Stimulated activated naive CD8-positive, alpha-beta T cell treated with anti-CD3 and anti-CD28 coated beads, Interleukin-15, Interleukin-2, amounts not matched to agents 100 ng/mL and 50 ng/mL, for 24 hours (primary cell): Measurements from ENCODE around the gene GATAD2B.

ENCODE experiments used
- H3K27ac Mint-ChIP-seq: one replicate; pipeline ENCODE4 v1.8.0; 2021; ENCODE audit warnings: mild to moderate bottlenecking, mixed read lengths
- H3K27me3 Mint-ChIP-seq: one replicate; pipeline ENCODE4 v1.8.0; 2021; ENCODE audit warnings: mixed read lengths
- H3K36me3 Mint-ChIP-seq: one replicate; pipeline ENCODE4 v1.8.0; 2021; ENCODE audit warnings: low read depth, mixed read lengths
- H3K4me1 Mint-ChIP-seq: one replicate; pipeline ENCODE4 v1.8.0; 2021; ENCODE audit warnings: low read depth, mixed read lengths
- H3K4me3 Mint-ChIP-seq: one replicate; pipeline ENCODE4 v1.8.0; 2021; ENCODE audit warnings: mild to moderate bottlenecking, mixed read lengths
- H3K9me3 Mint-ChIP-seq: one replicate; pipeline ENCODE4 v1.8.0; 2021; ENCODE audit warnings: mixed read lengths

Gene GATAD2B

DNA sequence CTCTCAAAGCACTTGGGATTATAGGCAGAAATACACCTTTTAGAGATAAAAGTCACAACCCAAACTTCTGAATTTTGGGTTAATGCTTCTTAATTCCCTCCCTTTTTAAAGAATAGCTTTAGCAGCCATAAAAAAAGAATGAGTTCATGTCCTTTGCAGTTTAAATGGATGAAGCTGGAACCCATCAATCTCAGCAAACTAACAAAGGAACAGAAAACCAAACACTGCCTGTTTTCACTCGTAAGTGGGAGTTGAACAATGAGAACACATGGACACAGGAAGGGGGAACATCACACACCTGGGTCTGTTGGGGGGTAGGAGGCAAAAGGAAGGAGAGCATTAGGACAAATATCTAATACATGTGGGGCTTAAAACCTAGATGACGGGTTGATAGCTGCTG is 91.7 kb downstream of the GATAD2B start:
- H3K36me3 Mint-ChIP-seq, result peaks cover 26% of the 10 kb centered on the region
- H3K27ac Mint-ChIP-seq, result no peak overlapping the region
- H3K4me3 Mint-ChIP-seq, result no peak overlapping the region
- no peaks in the 10 kb centered on the region for H3K27me3 Mint-ChIP-seq
- no peaks in the 10 kb centered on the region for H3K4me1 Mint-ChIP-seq
- H3K9me3 Mint-ChIP-seq, result no peaks in the 10 kb centered on the region

DNA sequence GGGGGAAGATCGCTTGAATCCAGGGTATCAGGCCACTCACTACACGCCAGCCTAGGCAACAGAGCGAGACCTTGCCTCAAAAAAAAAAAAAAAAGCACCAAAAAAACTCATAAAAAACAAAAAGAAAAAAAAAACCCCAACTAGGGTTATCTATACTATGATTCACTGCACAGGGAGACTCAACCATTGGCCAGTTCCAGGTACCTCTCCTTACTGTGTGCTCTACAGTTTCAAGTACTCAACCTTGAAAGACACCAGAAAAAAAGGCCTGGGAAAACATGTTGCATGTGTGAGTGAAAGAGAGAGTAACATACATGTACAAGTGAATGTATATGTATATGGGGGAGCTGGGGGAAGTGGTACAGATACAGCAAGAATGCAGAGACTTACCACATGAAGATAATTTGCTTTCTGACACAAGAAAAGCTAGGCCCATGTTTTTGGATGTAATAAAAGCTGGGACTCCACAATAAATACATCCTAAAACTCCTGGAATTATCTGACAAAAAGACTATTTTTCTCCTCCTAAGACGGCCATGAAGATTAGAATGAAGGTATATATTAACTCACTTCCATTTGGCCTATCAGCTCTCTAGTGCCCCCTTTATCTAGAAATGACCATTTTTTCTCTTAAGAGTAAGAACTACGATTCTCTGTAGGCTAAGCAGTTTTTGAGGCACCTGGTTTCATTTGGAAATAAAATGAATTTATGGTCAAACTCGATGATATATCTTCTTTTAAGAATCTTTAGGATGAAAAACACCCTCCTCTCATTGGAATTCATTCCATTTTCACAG is 95.4 kb downstream of the GATAD2B start:
- Mint-ChIP-seq H3K4me1 (peaks cover 3% of the 10 kb centered on the region), H3K36me3 (peaks cover 32% of the 10 kb centered on the region), H3K4me3 (no peak overlapping the region), H3K9me3 (no peaks in the 10 kb centered on the region), H3K27me3 (no peaks in the 10 kb centered on the region), H3K27ac (no peak overlapping the region)

- no peak overlapping the region for H3K27ac Mint-ChIP-seq
- no peak overlapping the region for H3K4me3 Mint-ChIP-seq
- peaks cover 3% of the 10 kb centered on the region for H3K4me1 Mint-ChIP-seq
- H3K36me3 Mint-ChIP-seq, result peaks cover 51% of the 10 kb centered on the region
- no peaks in the 10 kb centered on the region for H3K27me3 Mint-ChIP-seq
- H3K9me3 Mint-ChIP-seq, result no peaks in the 10 kb centered on the region
Measured at GRCh38 chr1:153818876-153819275, 103.9 kb downstream of the GATAD2B start.

DNA sequence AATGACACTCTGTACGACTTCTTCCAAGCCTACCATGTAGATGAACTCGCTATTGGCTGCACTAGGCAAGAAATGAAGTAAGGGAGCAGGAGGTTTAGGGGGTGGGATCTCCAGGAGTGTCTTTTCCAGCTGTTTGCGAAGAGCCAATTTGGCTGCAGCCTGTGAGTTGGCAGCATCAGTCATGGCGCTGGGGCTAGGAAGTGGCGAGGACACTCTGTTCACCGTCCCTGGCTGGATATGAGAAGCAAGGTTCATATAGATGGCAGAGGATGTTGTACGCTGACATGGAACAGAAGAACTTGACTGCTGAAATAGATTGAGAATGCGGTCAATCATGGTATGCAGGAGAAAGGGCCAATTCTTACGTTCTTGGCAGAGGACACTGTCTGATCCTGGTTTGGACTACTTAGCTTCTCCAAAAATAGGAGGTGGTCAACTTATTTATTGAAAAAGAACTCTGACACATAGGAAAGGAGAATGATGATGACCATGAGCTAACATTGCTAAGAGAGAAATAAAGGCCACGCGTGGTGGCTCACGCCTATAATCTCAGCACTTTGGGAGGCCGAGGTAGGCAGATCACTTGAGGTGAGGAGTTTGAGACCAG is 106.4 kb downstream of the GATAD2B start:
- H3K9me3 Mint-ChIP-seq, result no peaks in the 10 kb centered on the region
- no peak overlapping the region for H3K4me3 Mint-ChIP-seq
- H3K27ac Mint-ChIP-seq, result no peak overlapping the region
- peaks cover 66% of the 10 kb centered on the region for H3K36me3 Mint-ChIP-seq
- H3K27me3 Mint-ChIP-seq, result no peaks in the 10 kb centered on the region
- H3K4me1 Mint-ChIP-seq, result no peaks in the 10 kb centered on the region

DNA sequence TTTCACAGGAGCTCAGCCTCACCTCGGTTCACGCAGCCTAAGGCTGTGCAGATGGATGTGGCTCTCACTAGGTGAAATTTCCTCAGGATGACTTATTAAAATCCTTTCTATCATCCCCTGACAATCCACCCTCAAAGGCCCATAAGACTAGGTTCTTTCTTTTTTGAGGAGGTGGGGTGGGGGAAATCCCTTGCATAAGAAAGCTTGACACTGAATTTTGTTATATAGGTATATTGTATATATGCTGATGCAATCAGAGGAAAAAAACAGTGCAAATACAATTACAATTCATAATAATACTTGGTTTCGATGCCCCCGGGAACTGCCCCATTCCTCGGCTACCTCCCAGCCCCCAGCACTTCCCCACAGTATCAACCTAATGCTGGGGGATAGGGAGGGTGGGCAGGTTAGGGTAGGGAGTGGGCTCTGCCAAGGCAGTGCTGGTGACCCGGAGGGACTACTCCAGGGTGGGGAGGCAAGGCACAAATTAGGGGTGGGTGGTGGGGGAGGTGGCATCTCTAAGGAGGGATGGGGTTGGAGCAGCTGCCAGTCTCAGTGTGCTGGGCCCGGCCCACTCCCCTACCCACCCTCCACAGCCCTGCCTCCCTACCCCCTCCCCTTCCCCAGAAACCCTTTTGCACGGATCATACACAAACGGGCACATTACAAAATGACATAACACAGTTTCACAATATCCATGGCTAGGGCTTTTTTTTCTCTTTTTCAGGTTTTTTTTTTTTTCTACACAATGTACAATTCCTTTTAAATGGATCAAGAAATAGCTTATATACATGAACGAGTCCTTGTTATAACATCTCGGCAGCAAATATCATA is 116.7 kb downstream of the GATAD2B start:
- H3K27ac Mint-ChIP-seq, result peak overlapping the region; percentile 83
- no peaks in the 10 kb centered on the region for H3K27me3 Mint-ChIP-seq
- H3K4me1 Mint-ChIP-seq, result peaks cover 37% of the 10 kb centered on the region
- peaks cover 39% of the 10 kb centered on the region for H3K36me3 Mint-ChIP-seq
- no peaks in the 10 kb centered on the region for H3K9me3 Mint-ChIP-seq
- H3K4me3 Mint-ChIP-seq, result peak overlapping the region; percentile 31

- peak overlapping the region; percentile 31 for H3K4me3 Mint-ChIP-seq
- H3K27ac Mint-ChIP-seq, result peak overlapping the region; percentile 83
- H3K9me3 Mint-ChIP-seq, result no peaks in the 10 kb centered on the region
- H3K36me3 Mint-ChIP-seq, result peaks cover 37% of the 10 kb centered on the region
- H3K4me1 Mint-ChIP-seq, result peaks cover 37% of the 10 kb centered on the region
- no peaks in the 10 kb centered on the region for H3K27me3 Mint-ChIP-seq
Measured at GRCh38 chr1:153805042-153805745, 117.6 kb downstream of the GATAD2B start.

DNA sequence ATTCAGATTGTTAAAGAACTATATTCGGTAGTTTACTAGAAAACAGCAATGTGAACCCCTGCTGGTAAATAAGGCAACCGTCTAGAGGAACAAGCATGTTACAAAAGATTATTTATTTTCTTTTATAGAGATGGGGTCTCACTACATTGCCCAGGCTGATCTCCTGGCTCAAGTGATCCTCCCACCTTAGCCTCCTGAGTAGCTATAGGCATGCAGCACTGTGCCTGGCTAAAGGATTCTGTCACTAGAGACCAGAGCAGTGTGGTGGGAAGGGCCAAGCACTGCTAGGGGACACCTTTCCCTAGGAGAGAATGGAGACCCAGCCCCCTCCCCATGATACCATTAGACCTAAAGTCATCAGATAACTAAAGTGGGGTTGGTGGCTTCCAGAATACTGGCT is 118.7 kb downstream of the GATAD2B start:
- H3K36me3 Mint-ChIP-seq, result peaks cover 27% of the 10 kb centered on the region
- H3K4me3 Mint-ChIP-seq, result no peak overlapping the region
- peaks cover 37% of the 10 kb centered on the region for H3K4me1 Mint-ChIP-seq
- H3K9me3 Mint-ChIP-seq, result no peaks in the 10 kb centered on the region
- peak overlapping the region; percentile 83 for H3K27ac Mint-ChIP-seq
- no peaks in the 10 kb centered on the region for H3K27me3 Mint-ChIP-seq

- H3K27me3 Mint-ChIP-seq, result no peaks in the 10 kb centered on the region
- H3K36me3 Mint-ChIP-seq, result peaks cover 21% of the 10 kb centered on the region
- H3K27ac Mint-ChIP-seq, result peak overlapping the region; percentile 28
- H3K4me3 Mint-ChIP-seq, result no peak overlapping the region
- peaks cover 37% of the 10 kb centered on the region for H3K4me1 Mint-ChIP-seq
- H3K9me3 Mint-ChIP-seq, result no peaks in the 10 kb centered on the region
Measured at GRCh38 chr1:153803470-153804056, 119.2 kb downstream of the GATAD2B start.

DNA sequence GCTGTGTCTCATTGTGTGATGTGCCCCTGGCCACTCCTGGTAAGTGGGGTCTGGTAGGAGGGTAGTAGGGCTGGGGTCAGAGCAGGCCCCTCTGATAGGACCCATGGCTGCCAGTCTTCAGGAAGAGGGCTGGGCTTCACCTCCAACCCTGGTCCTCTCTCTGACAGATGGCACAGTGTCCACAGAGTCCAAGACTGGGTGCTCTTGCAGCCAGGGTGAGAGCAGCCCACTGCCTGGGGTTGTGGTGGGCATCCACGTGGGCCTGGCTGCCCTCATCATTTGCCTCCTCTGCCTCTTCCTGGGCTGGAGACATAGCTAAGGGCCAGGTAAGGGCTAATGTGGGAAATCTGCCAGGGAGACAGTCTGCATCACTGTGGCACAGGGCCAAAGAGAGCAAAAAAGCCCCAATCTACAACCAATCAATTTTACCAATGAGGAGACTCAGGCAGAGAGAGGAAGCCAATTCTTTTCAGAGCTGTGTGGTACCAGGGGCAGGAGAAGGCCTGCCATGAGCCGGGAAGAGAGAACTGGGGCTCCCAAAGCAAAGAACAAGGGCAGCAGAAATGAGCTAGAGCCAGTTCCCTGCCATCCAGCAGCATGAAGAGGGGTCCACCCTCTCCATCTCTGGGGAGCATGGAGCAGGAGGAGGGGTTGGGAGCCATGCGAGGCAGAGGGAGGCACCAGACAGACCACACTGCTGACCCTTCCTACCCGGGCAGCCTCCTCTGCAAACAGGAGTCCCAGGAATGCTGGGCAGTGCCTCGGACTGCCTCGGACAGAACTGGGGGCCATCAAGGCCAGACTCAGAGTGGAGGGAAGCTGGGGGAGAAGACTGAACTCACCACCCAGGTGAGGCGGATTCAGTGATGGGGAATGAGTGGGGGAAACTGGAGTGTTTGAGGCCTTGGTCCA is 120.7 kb downstream of the GATAD2B start:
- Mint-ChIP-seq H3K9me3 (no peaks in the 10 kb centered on the region), H3K27ac (no peak overlapping the region), H3K4me3 (no peak overlapping the region), H3K4me1 (peaks cover 40% of the 10 kb centered on the region), H3K36me3 (peaks cover 12% of the 10 kb centered on the region), H3K27me3 (no peaks in the 10 kb centered on the region)

- peaks cover 36% of the 10 kb centered on the region for H3K4me1 Mint-ChIP-seq
- no peaks in the 10 kb centered on the region for H3K9me3 Mint-ChIP-seq
- H3K27ac Mint-ChIP-seq, result no peak overlapping the region
- H3K4me3 Mint-ChIP-seq, result no peak overlapping the region
- H3K36me3 Mint-ChIP-seq, result peaks cover 8% of the 10 kb centered on the region
- H3K27me3 Mint-ChIP-seq, result no peaks in the 10 kb centered on the region
Measured at GRCh38 chr1:153801028-153801625, 121.6 kb downstream of the GATAD2B start.

- H3K36me3 Mint-ChIP-seq, result peaks cover 8% of the 10 kb centered on the region
- H3K27me3 Mint-ChIP-seq, result no peaks in the 10 kb centered on the region
- no peak overlapping the region for H3K27ac Mint-ChIP-seq
- H3K4me3 Mint-ChIP-seq, result no peak overlapping the region
- H3K4me1 Mint-ChIP-seq, result peaks cover 30% of the 10 kb centered on the region
- no peaks in the 10 kb centered on the region for H3K9me3 Mint-ChIP-seq
Measured at GRCh38 chr1:153800516-153800915, 122.3 kb downstream of the GATAD2B start.

DNA sequence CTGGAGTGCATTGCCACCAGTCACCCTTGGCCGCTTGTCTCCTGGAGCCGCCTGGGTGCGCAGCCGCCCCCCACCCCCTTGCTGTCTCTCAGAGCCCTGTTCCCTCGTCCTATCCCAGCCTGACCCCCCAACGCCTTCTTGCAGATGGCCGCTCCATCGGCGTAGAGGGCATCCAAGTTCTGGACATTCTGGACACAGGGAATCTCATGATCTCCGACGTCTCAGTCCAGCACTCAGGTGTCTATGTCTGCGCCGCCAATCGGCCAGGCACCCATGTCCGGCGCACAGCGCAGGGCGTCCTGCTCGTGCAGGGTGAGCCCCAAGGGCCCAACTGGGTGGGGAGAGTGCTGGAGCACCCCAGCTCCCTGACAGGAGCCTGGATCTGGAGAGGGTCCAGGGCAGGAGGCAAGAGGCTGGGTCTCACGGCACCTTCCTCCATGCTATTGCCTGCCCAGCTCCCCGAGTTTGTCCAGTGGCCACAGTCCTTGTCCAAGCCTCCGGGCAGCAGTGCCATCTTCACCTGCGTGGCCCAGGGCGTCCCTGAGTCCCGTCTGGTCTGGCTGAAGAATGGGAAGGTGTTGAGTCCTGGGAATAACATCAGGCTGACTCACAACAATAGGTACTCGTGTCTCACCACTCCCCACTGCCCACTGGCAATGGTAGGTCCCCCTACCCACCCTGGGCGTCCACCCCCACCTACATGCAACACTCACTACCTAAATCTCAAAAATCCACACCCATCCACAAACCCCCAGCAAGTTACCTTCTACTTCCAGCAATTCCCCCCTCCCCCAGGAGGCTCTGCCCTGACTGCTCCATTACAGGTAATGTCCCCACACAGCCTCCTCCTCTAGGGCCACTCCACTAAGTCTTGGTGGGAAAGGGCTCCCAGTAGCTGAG is 123.0 kb downstream of the GATAD2B start:
- Mint-ChIP-seq H3K27ac (no peak overlapping the region), H3K36me3 (peaks cover 8% of the 10 kb centered on the region), H3K4me1 (peaks cover 23% of the 10 kb centered on the region)

More for the DNA sequence above, 123.0 kb downstream of the GATAD2B start:
- H3K4me3 Mint-ChIP-seq, result no peak overlapping the region
- no peaks in the 10 kb centered on the region for H3K9me3 Mint-ChIP-seq
- no peaks in the 10 kb centered on the region for H3K27me3 Mint-ChIP-seq
